Medulla oblongata (tissue), 1 donor: ENCODE results near the gene RAPGEF1.

Source experiments
- DNase-seq: peaks from one replicate; pipeline ENCODE4 v3.0.0-alpha.2; 2015; ENCODE audit errors: extremely low spot score

The RAPGEF1 gene

GRCh38 chr9:131608493-131609037, 131.3 kb downstream of the RAPGEF1 start:
- DNase-seq = peak; percentile 55

- DNase-seq = no peak
These were observed 132.3 kb downstream of the RAPGEF1 start for GRCh38 chr9:131607591-131607990.

GRCh38 chr9:131606896-131607567, 132.8 kb downstream of the RAPGEF1 start:
- no peak for DNase-seq

- DNase-seq = no peak
These were observed 133.9 kb downstream of the RAPGEF1 start for GRCh38 chr9:131605770-131606590.

- no peak for DNase-seq
These were observed 136.0 kb downstream of the RAPGEF1 start for GRCh38 chr9:131603711-131604439.

GRCh38 chr9:131603199-131603598, 136.7 kb downstream of the RAPGEF1 start:
- no peak for DNase-seq

GRCh38 chr9:131601683-131602181, 138.1 kb downstream of the RAPGEF1 start:
- no peak for DNase-seq

- peak; percentile 82 for DNase-seq
These were observed 141.8 kb downstream of the RAPGEF1 start for GRCh38 chr9:131598121-131598520.

- no peak for DNase-seq
These were observed 142.6 kb downstream of the RAPGEF1 start for GRCh38 chr9:131597246-131597645.

- DNase-seq = no peak
These were observed 143.5 kb downstream of the RAPGEF1 start for GRCh38 chr9:131596430-131596743.

- no peak for DNase-seq
These were observed 144.0 kb downstream of the RAPGEF1 start for GRCh38 chr9:131595696-131596429.

GRCh38 chr9:131594906-131595665, 144.8 kb downstream of the RAPGEF1 start:
- DNase-seq = no peak

GRCh38 chr9:131593936-131594665, 145.8 kb downstream of the RAPGEF1 start:
- DNase-seq = no peak

GRCh38 chr9:131593091-131593820, 146.6 kb downstream of the RAPGEF1 start:
- no peak for DNase-seq

GRCh38 chr9:131591845-131592208, 148.0 kb downstream of the RAPGEF1 start:
- no peak for DNase-seq

- peak; percentile 84 for DNase-seq
These were observed 148.7 kb downstream of the RAPGEF1 start for GRCh38 chr9:131590907-131591844.

- no peak for DNase-seq
These were observed 149.4 kb downstream of the RAPGEF1 start for GRCh38 chr9:131590449-131590848.

- no peak for DNase-seq
These were observed 149.9 kb downstream of the RAPGEF1 start for GRCh38 chr9:131589993-131590392.
